Activated naive CD8-positive, alpha-beta T cell treated with anti-CD3 and anti-CD28 coated beads for 36 hours (primary cell): Measurements from ENCODE around the gene STPG2. TPM values are rescaled to one million over a fixed set of nuclear protein-coding genes. Genes with fewer than 3 reads are reported as not detected.
"Not testable (repeated sequence)": the region's sequence is repeated elsewhere in the genome, so short reads cannot be mapped to it uniquely, and the experiment has no call there.

Source experiments
- DNase-seq: peaks from one replicate; pipeline ENCODE4 v3.0.0; 2021
- H3K27ac Mint-ChIP-seq: one replicate; pipeline ENCODE4 v1.8.0; 2022; ENCODE audit warnings: mild to moderate bottlenecking, moderate library complexity, mixed read lengths
- H3K27me3 Mint-ChIP-seq: one replicate; pipeline ENCODE4 v1.8.0; 2022; ENCODE audit warnings: mild to moderate bottlenecking, mixed read lengths
- H3K36me3 Mint-ChIP-seq: one replicate; pipeline ENCODE4 v1.8.0; 2021; ENCODE audit warnings: mild to moderate bottlenecking, mixed read lengths
- H3K4me1 Mint-ChIP-seq: one replicate; pipeline ENCODE4 v1.8.0; 2021; ENCODE audit warnings: mixed read lengths
- H3K4me3 Mint-ChIP-seq: one replicate; pipeline ENCODE4 v1.8.0; 2022; ENCODE audit warnings: mild to moderate bottlenecking, moderate library complexity, mixed read lengths
- H3K9me3 Mint-ChIP-seq: one replicate; pipeline ENCODE4 v1.8.0; 2022; ENCODE audit warnings: mixed read lengths
- total RNA-seq, 2 experiments: library from RNA; stranded (reverse); gene quantifications; one replicate each; pipeline ENCODE4 v1.2.3, GENCODE V29; 2021

STPG2 gene
- total RNA-seq, 2 experiments from 2014 or later, result not detected

DNA sequence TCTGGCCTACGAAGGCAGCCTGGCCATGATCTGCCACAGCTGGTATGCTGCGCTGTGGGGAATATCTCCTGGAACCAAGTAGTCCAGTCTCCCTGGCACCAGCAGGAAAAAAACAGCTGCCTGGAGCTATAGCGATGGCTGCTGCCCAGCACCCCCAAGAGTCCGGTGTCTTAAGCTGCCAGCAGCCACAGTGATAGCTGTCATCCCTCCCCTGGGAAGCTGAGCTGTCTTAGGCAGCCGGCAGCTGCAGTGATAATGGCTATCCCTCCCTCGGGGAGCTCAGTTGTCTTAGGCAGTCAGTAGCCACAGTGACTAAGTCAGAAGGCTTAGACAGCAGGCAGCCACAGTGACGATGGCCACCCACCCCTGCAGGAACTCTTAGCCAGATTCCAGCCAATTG lies 205.1 kb downstream of the STPG2 start:
- DNase-seq, result no peak
- Mint-ChIP-seq H3K27me3 (no peaks in the 10 kb centered on the region), H3K27ac (no peak overlapping the region), H3K9me3 (peaks cover 26% of the 10 kb centered on the region), H3K4me3 (no peak overlapping the region), H3K4me1 (no peaks in the 10 kb centered on the region), H3K36me3 (no peaks in the 10 kb centered on the region)

DNA sequence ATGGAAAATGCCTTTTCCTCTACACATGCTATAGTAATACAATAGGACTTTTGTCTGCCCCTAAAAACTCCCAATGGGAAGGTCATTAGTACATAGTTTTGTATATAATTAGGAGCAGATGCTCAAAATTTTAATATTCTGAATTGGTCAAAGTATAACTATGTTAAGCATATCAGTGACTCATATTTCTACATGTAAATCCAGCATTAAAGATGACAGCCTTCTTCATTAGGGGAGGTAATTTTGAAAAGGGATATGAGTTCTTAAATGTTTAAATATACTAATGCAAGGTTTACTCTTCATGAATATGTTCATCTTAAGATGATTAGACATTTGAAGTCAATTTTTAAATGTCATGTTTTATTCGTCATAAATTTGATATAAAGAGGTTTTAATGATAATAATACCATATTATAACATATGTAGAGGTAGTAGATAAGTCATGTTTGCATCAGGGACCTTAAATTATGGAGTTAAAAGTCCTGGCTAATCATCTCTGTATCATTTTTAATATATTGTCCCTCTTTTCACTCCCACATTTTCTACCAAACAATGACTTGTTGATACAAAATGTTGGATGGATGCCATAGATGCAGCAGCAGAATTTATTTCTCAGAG lies 218.8 kb downstream of the STPG2 start:
- H3K4me1 Mint-ChIP-seq, result no peaks in the 10 kb centered on the region
- H3K36me3 Mint-ChIP-seq, result no peaks in the 10 kb centered on the region
- no peak overlapping the region for H3K4me3 Mint-ChIP-seq
- no peak overlapping the region for H3K27ac Mint-ChIP-seq
- H3K27me3 Mint-ChIP-seq, result no peaks in the 10 kb centered on the region
- no peak for DNase-seq
- H3K9me3 Mint-ChIP-seq, result peaks cover 2% of the 10 kb centered on the region

DNA sequence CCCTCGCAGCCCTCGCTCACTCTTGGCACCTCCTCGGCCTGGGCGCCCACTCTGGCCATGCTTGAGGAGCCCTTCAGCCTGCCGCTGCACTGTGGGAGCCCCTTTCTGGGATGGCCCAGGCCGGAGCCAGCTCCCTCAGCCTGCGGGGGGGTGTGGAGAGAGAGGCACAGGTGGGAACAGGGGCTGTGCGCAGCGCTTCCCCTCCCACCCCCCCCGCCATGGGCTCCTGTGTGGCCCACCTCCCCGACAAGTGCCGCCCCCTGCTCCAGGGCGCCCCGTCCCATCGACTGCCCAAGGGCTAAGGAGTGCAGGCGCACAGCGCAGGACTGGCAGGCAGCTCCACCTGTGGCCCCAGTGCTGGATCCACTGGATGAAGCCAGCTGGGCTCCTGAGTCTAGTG lies 220.2 kb downstream of the STPG2 start:
- no peak overlapping the region for H3K4me3 Mint-ChIP-seq
- DNase-seq, result no peak
- H3K4me1 Mint-ChIP-seq, result no peaks in the 10 kb centered on the region
- H3K27me3 Mint-ChIP-seq, result no peaks in the 10 kb centered on the region
- no peak overlapping the region for H3K27ac Mint-ChIP-seq
- peaks cover 2% of the 10 kb centered on the region for H3K9me3 Mint-ChIP-seq
- no peaks in the 10 kb centered on the region for H3K36me3 Mint-ChIP-seq

DNA sequence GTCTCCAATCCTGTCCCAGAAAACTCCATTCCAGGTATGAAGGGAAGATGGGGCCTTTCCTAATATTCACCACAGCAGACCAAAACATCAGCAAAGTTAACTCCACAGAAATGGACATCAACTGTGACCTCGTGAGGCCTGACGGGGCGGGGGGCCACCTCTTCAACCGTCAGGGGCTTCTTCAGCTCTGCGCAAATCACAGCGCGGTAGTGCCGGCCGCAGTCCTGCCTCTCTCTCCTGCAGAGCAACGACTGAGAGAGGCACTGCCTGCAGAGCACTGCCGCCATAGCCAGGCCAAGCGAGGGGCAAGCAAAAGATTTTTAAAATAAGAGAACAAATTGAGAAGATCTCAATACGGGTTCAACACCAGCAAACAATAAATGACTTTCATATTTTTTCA lies 226.2 kb downstream of the STPG2 start:
- H3K4me1 Mint-ChIP-seq, result no peaks in the 10 kb centered on the region

DNA sequence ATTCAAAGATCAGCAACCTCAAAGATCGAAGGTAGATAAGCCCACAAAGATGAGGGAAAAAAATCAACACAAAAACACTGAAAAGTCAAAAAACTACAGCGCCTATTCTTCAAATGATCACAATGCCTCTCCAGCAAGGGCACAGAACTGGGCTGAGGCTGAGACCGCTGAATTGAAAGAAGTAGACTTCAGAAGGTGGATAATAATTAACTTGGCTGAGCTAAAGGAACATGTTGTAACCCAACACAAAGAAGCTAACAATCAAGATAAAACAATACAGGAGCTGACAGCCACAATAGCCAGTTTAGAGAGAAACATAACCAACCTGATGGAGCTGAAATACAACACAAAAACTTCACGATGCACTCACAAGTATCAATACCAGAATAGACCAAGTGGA lies 231.1 kb downstream of the STPG2 start:
- Mint-ChIP-seq H3K27ac (no peak overlapping the region), H3K27me3 (no peaks in the 10 kb centered on the region), H3K36me3 (no peaks in the 10 kb centered on the region), H3K4me1 (no peaks in the 10 kb centered on the region), H3K4me3 (no peak overlapping the region), H3K9me3 (no peaks in the 10 kb centered on the region)
- DNase-seq, result no peak

More for the DNA sequence above, 226.2 kb downstream of the STPG2 start:
- H3K4me3 Mint-ChIP-seq, result no peak overlapping the region
- H3K27me3 Mint-ChIP-seq, result no peaks in the 10 kb centered on the region
- H3K27ac Mint-ChIP-seq, result no peak overlapping the region
- H3K36me3 Mint-ChIP-seq, result no peaks in the 10 kb centered on the region
- DNase-seq, result no peak
- no peaks in the 10 kb centered on the region for H3K9me3 Mint-ChIP-seq

DNA sequence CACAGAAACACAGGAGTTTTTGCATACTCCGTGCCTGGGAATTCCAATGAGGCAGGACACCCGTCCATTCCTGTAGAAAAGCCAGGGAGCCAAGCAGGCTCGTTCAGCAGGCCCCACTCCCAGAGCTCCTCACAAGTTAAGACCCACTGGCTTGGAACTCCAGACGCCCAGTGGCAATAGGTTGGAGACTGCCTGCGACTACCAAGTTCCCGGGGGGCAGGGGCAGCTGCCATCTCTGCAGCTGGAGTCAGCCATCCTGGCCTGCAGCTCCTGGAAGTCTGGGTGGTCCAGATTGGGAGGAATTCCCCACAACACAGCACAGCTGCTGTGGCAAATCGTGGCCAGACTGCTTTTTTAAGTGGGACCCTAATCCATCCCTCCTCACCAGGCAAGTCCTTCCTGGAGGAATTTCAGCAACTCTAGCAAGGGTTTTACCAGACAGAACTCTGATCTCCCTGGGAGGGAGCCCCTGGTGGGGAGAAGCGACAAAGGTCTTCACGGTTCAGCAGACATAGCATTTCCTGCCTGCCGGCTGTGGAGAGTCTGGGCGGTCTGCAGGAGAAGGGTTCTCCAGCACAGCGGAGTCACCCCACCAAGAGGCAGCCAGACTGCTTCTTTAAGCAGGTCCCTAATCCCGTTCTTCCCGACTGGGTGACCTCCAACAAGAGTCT lies 231.9 kb downstream of the STPG2 start:
- no peak overlapping the region for H3K4me3 Mint-ChIP-seq
- H3K9me3 Mint-ChIP-seq, result no peaks in the 10 kb centered on the region
- H3K27ac Mint-ChIP-seq, result no peak overlapping the region
- no peak for DNase-seq
- H3K27me3 Mint-ChIP-seq, result no peaks in the 10 kb centered on the region
- H3K36me3 Mint-ChIP-seq, result no peaks in the 10 kb centered on the region
- H3K4me1 Mint-ChIP-seq, result no peaks in the 10 kb centered on the region

DNA sequence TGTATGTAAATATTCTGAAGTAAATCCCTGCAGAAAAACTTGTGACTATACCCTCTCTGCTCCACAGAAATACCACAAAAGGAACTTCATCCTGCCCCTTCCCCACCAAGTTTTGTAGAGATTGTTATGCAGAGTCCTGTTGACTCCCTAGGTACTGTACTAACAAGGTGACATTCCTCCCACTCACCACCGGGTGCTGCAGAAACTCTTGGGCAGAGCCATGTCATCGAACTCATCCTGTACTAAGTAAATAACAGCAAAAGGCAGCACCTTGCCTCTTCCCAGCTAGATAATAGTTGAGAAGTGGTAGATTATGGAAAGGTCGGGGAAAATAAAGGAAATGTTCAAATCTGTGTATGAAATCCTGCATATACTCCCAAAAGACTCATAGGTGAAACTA lies 233.3 kb downstream of the STPG2 start:
- Mint-ChIP-seq H3K9me3 (peaks cover 2% of the 10 kb centered on the region), H3K4me3 (no peak overlapping the region), H3K4me1 (no peaks in the 10 kb centered on the region), H3K27ac (no peak overlapping the region), H3K36me3 (no peaks in the 10 kb centered on the region), H3K27me3 (no peaks in the 10 kb centered on the region)
- DNase-seq, result no peak

DNA sequence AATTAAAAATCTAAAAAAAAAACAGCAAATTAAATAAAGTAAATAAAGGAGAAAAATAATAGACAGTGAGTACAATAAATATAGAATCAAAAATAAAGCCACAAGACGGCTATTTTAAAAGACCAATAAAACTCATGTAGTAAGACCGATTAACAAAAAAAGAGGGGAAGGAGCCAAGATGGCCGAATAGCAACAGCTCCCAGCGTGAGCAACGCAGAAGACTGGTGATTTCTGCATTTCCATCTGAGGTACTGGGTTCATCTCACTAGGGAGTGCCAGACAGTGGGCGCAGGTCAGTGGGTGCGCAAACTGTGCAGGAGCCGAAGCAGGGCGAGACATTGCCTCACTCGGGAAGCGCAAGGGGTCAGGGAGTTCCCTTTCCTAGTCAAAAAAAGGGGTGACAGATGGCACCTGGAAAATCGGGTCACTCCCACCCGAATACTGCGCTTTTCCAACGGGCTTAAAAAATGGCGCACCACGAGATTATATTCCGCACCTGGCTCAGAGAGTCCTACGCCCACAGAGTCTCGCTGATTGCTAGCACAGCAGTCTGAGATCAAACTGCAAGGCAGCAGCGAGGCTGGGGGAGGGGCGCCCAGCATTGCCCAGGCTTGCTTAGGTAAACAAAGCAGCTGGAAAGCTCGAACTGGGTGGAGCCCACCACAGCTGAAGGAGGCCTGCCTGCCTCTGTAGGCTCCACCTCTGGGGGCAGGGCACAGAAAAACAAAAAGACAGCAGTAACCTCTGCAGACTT lies 239.7 kb downstream of the STPG2 start:
- H3K27me3 Mint-ChIP-seq, DNase-seq, H3K4me3 Mint-ChIP-seq, H3K36me3 Mint-ChIP-seq, H3K27ac Mint-ChIP-seq, H3K4me1 Mint-ChIP-seq, H3K9me3 Mint-ChIP-seq: not testable (repeated sequence)

DNA sequence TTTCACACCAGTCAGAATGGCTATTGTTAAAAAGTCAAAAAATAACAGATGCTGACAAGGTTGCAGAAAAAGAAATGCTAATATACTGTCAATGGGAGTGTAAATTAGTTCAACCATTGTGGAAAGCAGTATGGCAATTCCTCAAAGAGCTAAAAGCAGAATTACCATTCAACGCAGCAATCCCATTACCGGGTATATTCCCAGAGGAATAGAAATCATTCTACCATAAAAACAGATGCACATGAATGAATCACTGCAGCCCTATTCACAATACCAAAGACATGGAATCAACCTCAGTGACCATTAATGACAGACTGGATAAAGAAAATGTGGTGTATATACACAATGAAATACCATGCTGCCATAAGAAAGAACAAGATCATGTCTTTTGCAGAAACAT lies 243.0 kb downstream of the STPG2 start:
- Mint-ChIP-seq H3K4me3 (no peak overlapping the region), H3K27ac (no peak overlapping the region), H3K9me3 (peaks cover 5% of the 10 kb centered on the region), H3K27me3 (no peaks in the 10 kb centered on the region), H3K36me3 (no peaks in the 10 kb centered on the region), H3K4me1 (no peaks in the 10 kb centered on the region)
- no peak for DNase-seq

DNA sequence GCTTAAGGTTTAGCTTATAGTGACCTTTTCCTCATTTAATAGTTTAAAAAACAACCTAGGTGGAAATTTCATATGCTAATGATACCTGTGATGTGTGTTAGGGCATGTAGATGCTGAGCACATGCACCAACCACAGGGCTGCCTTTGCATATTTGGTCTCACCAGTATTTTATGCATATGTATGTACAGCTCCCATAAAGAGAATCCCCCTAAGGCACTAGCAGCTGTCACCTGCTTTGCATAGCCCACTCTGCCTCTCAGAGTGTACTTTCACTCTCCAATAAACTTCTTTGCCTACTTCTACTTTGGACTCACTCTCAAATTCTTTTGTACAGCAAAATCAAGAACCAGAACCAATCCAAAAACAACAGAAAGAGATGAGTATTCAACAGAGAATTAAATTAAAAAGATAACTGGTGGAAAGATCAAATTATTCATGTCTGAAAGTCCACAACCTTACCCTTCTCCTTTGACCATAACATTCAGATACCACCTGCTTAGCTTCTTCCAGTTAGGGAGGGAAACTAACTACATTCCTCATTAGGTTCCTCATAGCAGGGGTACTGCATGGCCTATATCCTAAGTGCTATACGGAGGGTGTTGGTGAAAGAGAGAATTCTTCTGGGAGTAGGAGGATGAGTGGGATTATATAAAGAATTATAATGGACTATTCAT lies 250.5 kb downstream of the STPG2 start:
- H3K9me3 Mint-ChIP-seq, result no peaks in the 10 kb centered on the region
- H3K27me3 Mint-ChIP-seq, result no peaks in the 10 kb centered on the region
- no peaks in the 10 kb centered on the region for H3K4me1 Mint-ChIP-seq
- H3K27ac Mint-ChIP-seq, result no peak overlapping the region
- no peak overlapping the region for H3K4me3 Mint-ChIP-seq
- H3K36me3 Mint-ChIP-seq, result no peaks in the 10 kb centered on the region
- DNase-seq, result no peak

DNA sequence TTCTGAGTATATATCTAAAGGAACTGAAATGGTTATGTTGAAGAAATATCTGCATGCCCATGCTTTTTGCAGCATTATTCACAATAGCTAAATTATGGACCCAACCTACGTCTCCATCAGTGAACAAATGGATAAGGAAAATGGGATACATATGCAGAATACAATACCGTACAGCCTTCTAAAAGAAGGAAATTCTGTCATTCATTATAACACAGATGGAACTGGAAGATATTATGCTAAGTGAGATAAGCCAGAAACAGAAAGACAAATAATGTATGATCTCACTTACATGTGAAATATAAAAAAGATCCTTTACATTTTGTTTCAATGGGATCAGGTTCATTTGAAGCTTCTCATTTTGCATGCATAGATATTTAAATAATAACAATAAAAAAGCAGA lies 263.3 kb downstream of the STPG2 start:
- H3K4me1 Mint-ChIP-seq, result no peaks in the 10 kb centered on the region

DNA sequence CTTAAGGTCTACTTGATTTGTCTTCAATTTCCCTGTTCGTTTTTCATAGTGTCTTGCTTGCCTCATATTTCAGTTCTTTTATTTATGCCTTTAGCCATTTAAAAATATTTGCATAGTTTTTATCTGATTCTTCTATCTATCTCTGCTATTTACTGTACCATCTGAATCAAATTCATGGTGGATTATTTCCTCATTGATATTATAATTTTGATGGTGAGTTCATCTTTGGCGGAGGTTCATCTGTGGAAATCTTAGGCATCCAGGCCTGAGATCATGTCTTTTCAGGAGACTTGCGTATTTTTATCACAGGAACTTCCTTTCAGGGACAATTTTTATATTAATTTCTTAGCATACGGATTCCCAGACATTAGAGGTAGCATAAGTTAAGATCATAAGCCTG lies 275.2 kb downstream of the STPG2 start:
- Mint-ChIP-seq H3K9me3 (peaks cover 3% of the 10 kb centered on the region), H3K36me3 (no peaks in the 10 kb centered on the region), H3K4me3 (no peak overlapping the region), H3K27ac (no peak overlapping the region), H3K27me3 (no peaks in the 10 kb centered on the region), H3K4me1 (no peaks in the 10 kb centered on the region)
- DNase-seq, result no peak

More for the DNA sequence above, 263.3 kb downstream of the STPG2 start:
- Mint-ChIP-seq H3K36me3 (no peaks in the 10 kb centered on the region), H3K4me3 (no peak overlapping the region), H3K27me3 (no peaks in the 10 kb centered on the region), H3K9me3 (peaks cover 7% of the 10 kb centered on the region), H3K27ac (no peak overlapping the region)
- DNase-seq, result no peak

DNA sequence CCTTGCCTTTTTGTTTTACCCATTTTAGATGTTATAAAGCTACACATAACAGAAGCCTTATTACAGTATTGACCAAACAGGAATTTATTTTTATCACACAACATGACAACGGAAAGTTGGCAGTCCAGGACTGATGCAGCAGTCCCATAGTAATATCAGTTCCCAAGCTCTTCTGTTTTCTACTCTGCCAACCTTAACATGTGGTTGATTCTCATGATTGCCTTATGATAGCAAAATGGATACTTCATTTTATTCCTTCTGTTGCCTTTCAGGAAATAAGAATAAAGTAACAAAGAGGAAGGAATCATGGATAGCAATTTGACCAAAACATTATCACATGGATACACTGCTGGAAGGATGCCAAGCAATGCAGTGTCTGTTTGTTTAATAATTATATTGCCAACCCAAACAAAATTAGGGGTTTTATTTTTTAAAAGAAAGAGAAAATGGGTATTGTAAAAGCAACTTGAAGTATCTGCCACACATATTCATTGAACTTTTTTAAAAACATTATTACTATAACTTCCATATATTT lies 275.7 kb downstream of the STPG2 start:
- H3K9me3 Mint-ChIP-seq, result peaks cover 5% of the 10 kb centered on the region
- no peaks in the 10 kb centered on the region for H3K27me3 Mint-ChIP-seq
- no peaks in the 10 kb centered on the region for H3K4me1 Mint-ChIP-seq
- no peak overlapping the region for H3K4me3 Mint-ChIP-seq
- no peak for DNase-seq
- no peak overlapping the region for H3K27ac Mint-ChIP-seq
- H3K36me3 Mint-ChIP-seq, result no peaks in the 10 kb centered on the region

DNA sequence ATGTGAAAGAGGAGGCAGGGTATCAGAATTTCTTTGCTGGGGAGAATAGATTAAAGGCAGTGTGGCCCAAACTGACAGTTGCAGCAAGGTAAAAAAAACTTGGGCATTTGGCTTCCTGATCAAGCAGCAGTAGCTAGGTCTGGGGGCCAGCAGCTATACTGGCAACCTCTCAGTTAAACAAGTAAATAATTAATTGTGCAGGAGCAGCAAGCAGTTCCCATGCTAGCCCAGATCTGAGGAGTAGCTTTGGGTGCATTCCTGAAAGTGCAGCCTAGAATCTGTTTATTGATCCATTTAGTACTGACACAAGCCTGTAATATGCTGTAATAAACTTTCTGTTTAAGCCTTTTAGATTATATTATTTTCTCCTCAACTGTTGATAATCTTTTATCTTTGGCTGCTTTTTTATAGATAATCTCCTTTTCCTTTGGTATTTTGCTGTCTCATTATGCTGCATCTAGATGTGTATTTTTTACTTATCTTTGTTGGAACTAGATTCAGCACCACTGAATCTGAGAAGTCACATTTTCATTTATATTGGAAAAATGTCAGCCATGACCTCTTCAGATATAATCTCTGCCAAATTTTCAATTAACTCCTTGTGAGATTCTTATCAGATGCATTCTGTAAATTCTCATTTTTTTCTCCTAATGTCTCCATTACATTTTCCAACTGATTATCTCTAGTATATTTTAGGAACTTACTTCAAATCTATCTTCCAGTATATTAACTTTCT lies 276.3 kb downstream of the STPG2 start:
- no peak overlapping the region for H3K4me3 Mint-ChIP-seq
- H3K27ac Mint-ChIP-seq, result no peak overlapping the region
- no peaks in the 10 kb centered on the region for H3K27me3 Mint-ChIP-seq
- DNase-seq, result no peak
- no peaks in the 10 kb centered on the region for H3K36me3 Mint-ChIP-seq
- H3K4me1 Mint-ChIP-seq, result no peaks in the 10 kb centered on the region
- H3K9me3 Mint-ChIP-seq, result peaks cover 10% of the 10 kb centered on the region
